ENCODE measurements around the gene NR6A1.

DNA sequence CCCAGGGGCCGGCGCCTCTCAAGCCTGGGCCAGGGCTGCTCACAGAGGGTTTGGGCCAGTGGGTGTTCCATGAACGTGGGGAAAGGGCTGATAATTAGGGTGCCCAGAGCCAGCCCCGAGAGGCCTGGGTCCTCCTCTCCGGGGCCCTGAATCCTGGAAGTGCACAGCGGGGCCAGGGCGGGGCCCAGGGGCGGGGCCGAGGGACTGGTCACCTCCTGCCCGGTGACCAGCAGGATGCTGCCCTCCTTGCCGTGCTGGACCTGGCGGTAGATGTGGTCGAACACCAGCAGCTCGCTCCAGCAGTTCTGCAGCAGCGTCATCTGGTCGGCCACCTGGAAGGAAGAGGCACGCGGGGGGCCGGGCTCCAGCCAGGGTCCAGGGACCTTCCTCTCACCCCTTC, 278.3 kb downstream of the NR6A1 start:
- TF ChIP-seq, protein P1, sequence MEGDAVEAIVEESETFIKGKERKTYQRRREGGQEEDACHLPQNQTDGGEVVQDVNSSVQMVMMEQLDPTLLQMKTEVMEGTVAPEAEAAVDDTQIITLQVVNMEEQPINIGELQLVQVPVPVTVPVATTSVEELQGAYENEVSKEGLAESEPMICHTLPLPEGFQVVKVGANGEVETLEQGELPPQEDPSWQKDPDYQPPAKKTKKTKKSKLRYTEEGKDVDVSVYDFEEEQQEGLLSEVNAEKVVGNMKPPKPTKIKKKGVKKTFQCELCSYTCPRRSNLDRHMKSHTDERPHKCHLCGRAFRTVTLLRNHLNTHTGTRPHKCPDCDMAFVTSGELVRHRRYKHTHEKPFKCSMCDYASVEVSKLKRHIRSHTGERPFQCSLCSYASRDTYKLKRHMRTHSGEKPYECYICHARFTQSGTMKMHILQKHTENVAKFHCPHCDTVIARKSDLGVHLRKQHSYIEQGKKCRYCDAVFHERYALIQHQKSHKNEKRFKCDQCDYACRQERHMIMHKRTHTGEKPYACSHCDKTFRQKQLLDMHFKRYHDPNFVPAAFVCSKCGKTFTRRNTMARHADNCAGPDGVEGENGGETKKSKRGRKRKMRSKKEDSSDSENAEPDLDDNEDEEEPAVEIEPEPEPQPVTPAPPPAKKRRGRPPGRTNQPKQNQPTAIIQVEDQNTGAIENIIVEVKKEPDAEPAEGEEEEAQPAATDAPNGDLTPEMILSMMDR (conservative IDR thresholded peaks at IDR 0.05; ENCODE audit: low read depth in 2 of 2), result no peak
- TF ChIP-seq, protein P2, sequence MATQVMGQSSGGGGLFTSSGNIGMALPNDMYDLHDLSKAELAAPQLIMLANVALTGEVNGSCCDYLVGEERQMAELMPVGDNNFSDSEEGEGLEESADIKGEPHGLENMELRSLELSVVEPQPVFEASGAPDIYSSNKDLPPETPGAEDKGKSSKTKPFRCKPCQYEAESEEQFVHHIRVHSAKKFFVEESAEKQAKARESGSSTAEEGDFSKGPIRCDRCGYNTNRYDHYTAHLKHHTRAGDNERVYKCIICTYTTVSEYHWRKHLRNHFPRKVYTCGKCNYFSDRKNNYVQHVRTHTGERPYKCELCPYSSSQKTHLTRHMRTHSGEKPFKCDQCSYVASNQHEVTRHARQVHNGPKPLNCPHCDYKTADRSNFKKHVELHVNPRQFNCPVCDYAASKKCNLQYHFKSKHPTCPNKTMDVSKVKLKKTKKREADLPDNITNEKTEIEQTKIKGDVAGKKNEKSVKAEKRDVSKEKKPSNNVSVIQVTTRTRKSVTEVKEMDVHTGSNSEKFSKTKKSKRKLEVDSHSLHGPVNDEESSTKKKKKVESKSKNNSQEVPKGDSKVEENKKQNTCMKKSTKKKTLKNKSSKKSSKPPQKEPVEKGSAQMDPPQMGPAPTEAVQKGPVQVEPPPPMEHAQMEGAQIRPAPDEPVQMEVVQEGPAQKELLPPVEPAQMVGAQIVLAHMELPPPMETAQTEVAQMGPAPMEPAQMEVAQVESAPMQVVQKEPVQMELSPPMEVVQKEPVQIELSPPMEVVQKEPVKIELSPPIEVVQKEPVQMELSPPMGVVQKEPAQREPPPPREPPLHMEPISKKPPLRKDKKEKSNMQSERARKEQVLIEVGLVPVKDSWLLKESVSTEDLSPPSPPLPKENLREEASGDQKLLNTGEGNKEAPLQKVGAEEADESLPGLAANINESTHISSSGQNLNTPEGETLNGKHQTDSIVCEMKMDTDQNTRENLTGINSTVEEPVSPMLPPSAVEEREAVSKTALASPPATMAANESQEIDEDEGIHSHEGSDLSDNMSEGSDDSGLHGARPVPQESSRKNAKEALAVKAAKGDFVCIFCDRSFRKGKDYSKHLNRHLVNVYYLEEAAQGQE (IDR thresholded peaks at IDR 0.05; ENCODE audit: unreplicated experiment), result no peak
- no peak for TF ChIP-seq POLR2AphosphoS5 (IDR thresholded peaks at IDR 0.05; ENCODE audit: low read depth)
- TF ChIP-seq EZH2phosphoT487 (IDR thresholded peaks at IDR 0.05; ENCODE audit: unreplicated experiment), result no peak
- no peak for TF ChIP-seq CREB1 (CRISPR knock-in tag; IDR thresholded peaks at IDR 0.05; ENCODE audit: low read depth)
- no peak for TF ChIP-seq STAT1 (IDR thresholded peaks at IDR 0.05; ENCODE audit: unreplicated experiment)
